ENCODE measurements around the gene SLC17A5. TPM values are rescaled to one million over a fixed set of nuclear protein-coding genes. Genes with fewer than 3 reads are reported as not detected.

The SLC17A5 gene
- total and polyA plus RNA-seq, 10 of the 15 experiments (the other 5 are each of a cell fraction or from before 2014, with no cell fraction given) = 2.3 to 7.2 (median 5.0) TPM

GRCh38 chr6:73653571-73654424 is at the start of gene SLC17A5 (continued):
- TF ChIP-seq ZNF687 (IDR thresholded peaks at IDR 0.05) (no peak; the same call in none of the 2 replicates), POLR2AphosphoS2 (IDR thresholded peaks at IDR 0.05; ENCODE audit: low read depth, low read length) (no peak), SMARCA5 (IDR thresholded peaks at IDR 0.05) (peak; percentile 71), CHD1 (IDR thresholded peaks at IDR 0.05; ENCODE audit: low read depth, low read length) (no peak)

GRCh38 chr6:73703466-73703865 is 49.7 kb upstream of the SLC17A5 start:
- ChIA-PET CTCF (interaction anchor here (0.6 to 1.3 kb wide), 3 partner anchors 19 to 30 kb away, joined by 3 to 8 read pairs (median 3); no protein-coding TSS in a partner anchor), SMC1A (ENCODE audit: uncharacterized antibody, unreplicated experiment) (interaction anchor here (0.5 to 0.6 kb wide), 2 partner anchors 11 to 67 kb away, joined by 3 to 4 read pairs; no protein-coding TSS in a partner anchor), POLR2A (interaction anchor here (0.6 to 1.0 kb wide), 2 partner anchors 49 to 624 kb away, joined by 3 to 5 read pairs; no protein-coding TSS in a partner anchor), RAD21 (ENCODE audit: unreplicated experiment) (no interaction called here)
- FAIRE-seq (no peak), DNase-seq (ENCODE audit: low read depth, low spot score) (no peak), ATAC-seq (no peak)
- Histone ChIP-seq H3K27ac (ENCODE audit: control insufficient read depth, insufficient read depth) (no peak overlapping the region), H2AFZ (ENCODE audit: control insufficient read depth, low read depth, low read length) (no peak overlapping the region), H3K36me3 (ENCODE audit: control insufficient read depth in 2 of 2, insufficient read depth in 2 of 2, low read length in 1 of 2) (no peaks in the 10 kb centered on the region), H3K4me3 (no peak overlapping the region), H3K4me1 (ENCODE audit: control insufficient read depth, insufficient read depth, low read length) (no peaks in the 10 kb centered on the region), H3K27me3 (replicated peaks in 1 of 2; ENCODE audit: control insufficient read depth in 2 of 2, insufficient read depth in 2 of 2, low read length in 1 of 2) (no peaks in the 10 kb centered on the region; a peak in 1 of 4 replicates), H4K20me1 (ENCODE audit: control insufficient read depth, insufficient read depth) (no peaks in the 10 kb centered on the region), H3K4me2 (ENCODE audit: control insufficient read depth, insufficient read depth) (no peak overlapping the region), H3K9ac (ENCODE audit: control insufficient read depth, insufficient read depth, low read length) (no peak overlapping the region), H3K9me3 (replicated peaks; ENCODE audit: control insufficient read depth, insufficient read depth, low read length) (no peaks in the 10 kb centered on the region), H3K79me2 (ENCODE audit: control insufficient read depth, insufficient read depth, low read length) (no peaks in the 10 kb centered on the region)
- no TSS peak for BruUV-seq (replicated peaks)
- in situ Hi-C loops (cut with MboI) (no loop called here), intact Hi-C loops (cut with micrococcal nuclease; ENCODE audit: unreplicated experiment) (no loop called here)
- TF ChIP-seq RUNX3 (IDR thresholded peaks at IDR 0.05; ENCODE audit: low read length) (no peak), RFX5 (IDR thresholded peaks at IDR 0.05; ENCODE audit: low read depth, low read length) (no peak), TCF3 (IDR thresholded peaks at IDR 0.05; ENCODE audit: borderline replicate concordance, insufficient read depth, low read depth, low read length) (no peak), ZNF274 (IDR thresholded peaks at IDR 0.05; ENCODE audit: insufficient read depth, insufficient read length) (no peak), KDM1A (IDR thresholded peaks at IDR 0.05; ENCODE audit: borderline replicate concordance) (no peak), KLF5 (IDR thresholded peaks at IDR 0.05; ENCODE audit: partially characterized antibody) (no peak)
- 74% methylated on average over 1 of the region's 1 CpG for WGBS (ENCODE audit: insufficient coverage, insufficient replicate concordance, low lambda C conversion rate, missing lambda C conversion rate)
